IPS DF 19.7 (cell line): Measurements from ENCODE around the gene DHFR.
"Not testable (repeated sequence)": the region's sequence is repeated elsewhere in the genome, so short reads cannot be mapped to it uniquely, and the experiment has no call there.

ENCODE experiments used
- DNase-seq: peaks from one replicate; pipeline ENCODE4 v3.0.0-alpha.2; 2013; ENCODE audit warnings: low read depth, low spot score

The DHFR gene

GRCh38 chr5:80597500-80597899 lies 57.3 kb downstream of the DHFR start:
- DNase-seq, result no peak

- DNase-seq, result no peak
These were observed 60.0 kb downstream of the DHFR start for GRCh38 chr5:80594810-80595209.

- DNase-seq, result no peak
These were observed 62.0 kb downstream of the DHFR start for GRCh38 chr5:80592761-80593160.

GRCh38 chr5:80592105-80592504 lies 62.7 kb downstream of the DHFR start:
- DNase-seq, result no peak

GRCh38 chr5:80591352-80591751 lies 63.4 kb downstream of the DHFR start:
- no peak for DNase-seq

- DNase-seq, result no peak
These were observed 64.0 kb downstream of the DHFR start for GRCh38 chr5:80590766-80591165.

GRCh38 chr5:80588858-80589540 lies 65.8 kb downstream of the DHFR start:
- DNase-seq, result no peak

GRCh38 chr5:80584770-80585169 lies 70.0 kb downstream of the DHFR start:
- no peak for DNase-seq

- DNase-seq, result not testable (repeated sequence)
These were observed 74.5 kb downstream of the DHFR start for GRCh38 chr5:80580291-80580690.

- no peak for DNase-seq
These were observed 75.7 kb downstream of the DHFR start for GRCh38 chr5:80579050-80579449.

GRCh38 chr5:80577707-80578106 lies 77.1 kb downstream of the DHFR start:
- DNase-seq, result no peak

GRCh38 chr5:80576383-80576782 lies 78.4 kb downstream of the DHFR start:
- no peak for DNase-seq
